Neural cell (in vitro differentiated cells): ENCODE results near the gene ING4. TPM values are rescaled to one million over a fixed set of nuclear protein-coding genes. Genes with fewer than 3 reads are reported as not detected.

Experiments used
- H2AFZ ChIP-seq: fragments of 200-600, 300-800 bp; sonication (generic), shearing (Covaris generic); 2 replicates; pipeline ENCODE4 v1.6.0; 2014; ENCODE audit warnings: low read depth, mild to moderate bottlenecking, antibody characterized with exemption, low read length, moderate library complexity
- H3F3A ChIP-seq: fragments of 200-600 bp; shearing (Covaris generic); 2 replicates; pipeline ENCODE4 v1.6.1; 2016; ENCODE audit warnings: mild to moderate bottlenecking, moderate library complexity, mixed read lengths, antibody characterized with exemption, low read length; ENCODE audit not compliant: insufficient read depth, poor library complexity, severe bottlenecking
- H3K27ac ChIP-seq: fragments of 200-600, 300-800 bp; sonication (generic), shearing (Covaris generic); 2 replicates; pipeline ENCODE4 v1.5.1; 2014; ENCODE audit warnings: mild to moderate bottlenecking, low read length, moderate library complexity
- H3K27me3 ChIP-seq: fragments of 300-800, 200-600 bp; sonication (generic), shearing (Covaris generic); 2 replicates; pipeline ENCODE4 v1.6.0; 2014; ENCODE audit warnings: mild to moderate bottlenecking, low read depth, low read length, moderate library complexity; ENCODE audit not compliant: insufficient read depth
- H3K36me3 ChIP-seq: fragments of 300-800, 200-600 bp; sonication (generic), shearing (Covaris generic); 2 replicates; pipeline ENCODE4 v1.5.1; 2014; ENCODE audit warnings: mild to moderate bottlenecking, antibody characterized with exemption, low read length, moderate library complexity; ENCODE audit not compliant: insufficient read depth
- H3K4me2 ChIP-seq: fragments of 300-800, 200-600 bp; sonication (generic), shearing (Covaris generic); 2 replicates; pipeline ENCODE4 v1.6.0; 2014; ENCODE audit warnings: mild to moderate bottlenecking, low read length
- H3K4me3 ChIP-seq: fragments of 300-800, 200-600 bp; sonication (generic), shearing (Covaris generic); 2 replicates; pipeline ENCODE4 v1.5.1; 2014; ENCODE audit warnings: mild to moderate bottlenecking, low read length, moderate library complexity
- H3K79me2 ChIP-seq: fragments of 200-600 bp; shearing (Covaris generic); replicated peaks from 2 replicates; pipeline ENCODE4 v1.6.0; 2014; ENCODE audit warnings: mild to moderate bottlenecking, low read length, moderate library complexity; ENCODE audit not compliant: insufficient read depth
- H3K9ac ChIP-seq: fragments of 300-800, 200-600 bp; sonication (generic), shearing (Covaris generic); 2 replicates; pipeline ENCODE4 v1.6.1; 2016; ENCODE audit warnings: mild to moderate bottlenecking, low read length, mixed read lengths
- H3K9me2 ChIP-seq: fragments of 200-600 bp; shearing (Covaris generic); 2 replicates; pipeline ENCODE4 v1.6.1; 2016; ENCODE audit warnings: mild to moderate bottlenecking, low read length, mixed read lengths; ENCODE audit not compliant: insufficient read depth
- H3K9me3 ChIP-seq: fragments of 200-600, 300-800 bp; sonication (generic), shearing (Covaris generic); 2 replicates; pipeline ENCODE4 v1.6.1; 2016; ENCODE audit warnings: mild to moderate bottlenecking, mixed run types, low read length, moderate library complexity, mixed read lengths
- H4K20me1 ChIP-seq: fragments of 200-600 bp; shearing (Covaris generic); 2 replicates; pipeline ENCODE4 v1.6.1; 2016; ENCODE audit warnings: mild to moderate bottlenecking, mixed run types; ENCODE audit not compliant: insufficient read depth
- EP300 ChIP-seq: fragments of 450-650 bp; conservative IDR thresholded peaks from 2 replicates; pipeline ENCODE4 v1.6.1; 2014; ENCODE audit warnings: antibody characterized with exemption, mild to moderate bottlenecking, moderate library complexity; ENCODE audit not compliant: poor library complexity, severe bottlenecking
- EZH2 ChIP-seq: fragments of 200-600, 300-800 bp; shearing (Covaris generic), sonication (generic); IDR thresholded peaks from 2 replicates; pipeline ENCODE4 v1.6.1; 2014; ENCODE audit warnings: antibody characterized with exemption, low read length, borderline replicate concordance, mild to moderate bottlenecking; ENCODE audit not compliant: insufficient read depth, poor library complexity, severe bottlenecking
- MXI1 ChIP-seq: fragments of 450-650 bp; conservative IDR thresholded peaks from 2 replicates; pipeline ENCODE4 v1.6.1; 2014; ENCODE audit warnings: antibody characterized with exemption, mild to moderate bottlenecking; ENCODE audit not compliant: poor library complexity, severe bottlenecking
- POLR2AphosphoS5 ChIP-seq: IDR thresholded peaks from 2 replicates; pipeline ENCODE4 v1.6.1; 2012
- RAD21 ChIP-seq: fragments of 450-650 bp; conservative IDR thresholded peaks from 2 replicates; pipeline ENCODE4 v1.6.1; 2014; ENCODE audit warnings: antibody characterized with exemption, mild to moderate bottlenecking, moderate library complexity
- SMC3 ChIP-seq: fragments of 450-650 bp; conservative IDR thresholded peaks from 2 replicates; pipeline ENCODE4 v1.6.1; 2014; ENCODE audit warnings: antibody characterized with exemption, mild to moderate bottlenecking, moderate library complexity; ENCODE audit not compliant: poor library complexity
- TAF1 ChIP-seq: IDR thresholded peaks from 2 replicates; pipeline ENCODE4 v1.6.1; 2012; ENCODE audit warnings: low read depth
- polyA plus RNA-seq: library from polyadenylated mRNA; depleted of rRNA; stranded (reverse); fragments of >200 nt; gene quantifications from 2 replicates; pipeline ENCODE4 v1.2.3, GENCODE V29; 2014
- TF ChIP-seq, protein P1 (sequence below): fragments of 450-650 bp; IDR thresholded peaks from 2 replicates; pipeline ENCODE4 v1.5.1; 2014; ENCODE audit warnings: antibody characterized with exemption, mild to moderate bottlenecking, moderate library complexity; ENCODE audit not compliant: poor library complexity, severe bottlenecking
- TF ChIP-seq, protein P2 (sequence below): IDR thresholded peaks from 2 replicates; pipeline ENCODE4 v1.6.1; 2012; ENCODE audit warnings: borderline replicate concordance

Gene ING4
- polyA plus RNA-seq, 1 donor from 2014 or later = 540 TPM

- no peak for TF ChIP-seq EZH2
- TF ChIP-seq POLR2AphosphoS5 = no peak
- no peak for TF ChIP-seq MXI1
- TF ChIP-seq, protein P1, sequence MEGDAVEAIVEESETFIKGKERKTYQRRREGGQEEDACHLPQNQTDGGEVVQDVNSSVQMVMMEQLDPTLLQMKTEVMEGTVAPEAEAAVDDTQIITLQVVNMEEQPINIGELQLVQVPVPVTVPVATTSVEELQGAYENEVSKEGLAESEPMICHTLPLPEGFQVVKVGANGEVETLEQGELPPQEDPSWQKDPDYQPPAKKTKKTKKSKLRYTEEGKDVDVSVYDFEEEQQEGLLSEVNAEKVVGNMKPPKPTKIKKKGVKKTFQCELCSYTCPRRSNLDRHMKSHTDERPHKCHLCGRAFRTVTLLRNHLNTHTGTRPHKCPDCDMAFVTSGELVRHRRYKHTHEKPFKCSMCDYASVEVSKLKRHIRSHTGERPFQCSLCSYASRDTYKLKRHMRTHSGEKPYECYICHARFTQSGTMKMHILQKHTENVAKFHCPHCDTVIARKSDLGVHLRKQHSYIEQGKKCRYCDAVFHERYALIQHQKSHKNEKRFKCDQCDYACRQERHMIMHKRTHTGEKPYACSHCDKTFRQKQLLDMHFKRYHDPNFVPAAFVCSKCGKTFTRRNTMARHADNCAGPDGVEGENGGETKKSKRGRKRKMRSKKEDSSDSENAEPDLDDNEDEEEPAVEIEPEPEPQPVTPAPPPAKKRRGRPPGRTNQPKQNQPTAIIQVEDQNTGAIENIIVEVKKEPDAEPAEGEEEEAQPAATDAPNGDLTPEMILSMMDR = no peak
- Histone ChIP-seq H4K20me1 (no peaks in the 10 kb centered on the region), H3K9me3 (no peaks in the 10 kb centered on the region), H2AFZ (no peak overlapping the region), H3K36me3 (no peaks in the 10 kb centered on the region), H3K4me3 (no peak overlapping the region), H3K79me2 (no peaks in the 10 kb centered on the region), H3K4me2 (no peak overlapping the region), H3K9me2 (no peaks in the 10 kb centered on the region), H3K9ac (no peak overlapping the region), H3F3A (peaks cover 6% of the 10 kb centered on the region), H3K27ac (no peak overlapping the region), H3K27me3 (no peaks in the 10 kb centered on the region)
Measured at GRCh38 chr12:6620885-6621274, 42.0 kb downstream of the ING4 start.

DNA sequence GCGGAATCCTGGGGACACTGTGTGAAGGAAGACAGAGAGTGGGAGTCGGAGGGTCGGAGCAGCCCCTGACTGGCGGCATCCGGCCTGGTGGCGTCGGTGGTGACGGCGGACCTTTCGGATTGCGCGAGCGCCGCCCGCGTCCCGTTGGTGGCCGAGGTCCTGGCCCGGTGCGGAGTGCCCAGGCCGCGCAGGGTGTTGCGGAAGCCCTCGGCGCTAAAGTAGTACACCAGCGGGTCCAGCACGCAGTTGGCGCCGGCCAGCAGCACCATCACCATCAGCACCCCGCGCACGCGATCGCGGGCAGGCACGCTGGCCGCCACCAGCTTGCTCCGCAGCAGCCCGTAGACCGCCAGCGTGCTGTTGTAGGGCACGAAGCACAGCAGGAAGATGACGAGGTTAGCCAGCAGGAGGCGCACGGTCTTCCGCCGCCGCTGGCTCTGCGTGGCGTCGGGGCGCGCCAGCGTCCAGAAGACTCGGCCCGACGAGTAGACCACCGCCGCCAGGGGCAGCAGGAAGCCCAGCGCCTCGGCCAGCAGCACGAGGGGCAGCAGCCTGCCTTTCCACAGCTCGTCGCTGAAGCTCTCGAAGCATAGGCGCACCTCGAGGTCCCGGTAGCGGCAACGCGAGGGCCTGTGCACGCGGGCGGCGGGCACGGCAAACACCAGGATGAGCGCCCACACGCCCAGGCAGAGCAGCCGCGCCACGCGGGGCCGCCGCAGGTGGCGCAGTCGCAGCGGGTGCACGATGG lies 42.6 kb downstream of the ING4 start:
- H3K36me3 ChIP-seq = no peaks in the 10 kb centered on the region
- TF ChIP-seq EZH2 (no peak), MXI1 (no peak), TAF1 (no peak), POLR2AphosphoS5 (no peak), EP300 (no peak), RAD21 (no peak), SMC3 (no peak)
- TF ChIP-seq, protein P1 = no peak
- TF ChIP-seq, protein P2, sequence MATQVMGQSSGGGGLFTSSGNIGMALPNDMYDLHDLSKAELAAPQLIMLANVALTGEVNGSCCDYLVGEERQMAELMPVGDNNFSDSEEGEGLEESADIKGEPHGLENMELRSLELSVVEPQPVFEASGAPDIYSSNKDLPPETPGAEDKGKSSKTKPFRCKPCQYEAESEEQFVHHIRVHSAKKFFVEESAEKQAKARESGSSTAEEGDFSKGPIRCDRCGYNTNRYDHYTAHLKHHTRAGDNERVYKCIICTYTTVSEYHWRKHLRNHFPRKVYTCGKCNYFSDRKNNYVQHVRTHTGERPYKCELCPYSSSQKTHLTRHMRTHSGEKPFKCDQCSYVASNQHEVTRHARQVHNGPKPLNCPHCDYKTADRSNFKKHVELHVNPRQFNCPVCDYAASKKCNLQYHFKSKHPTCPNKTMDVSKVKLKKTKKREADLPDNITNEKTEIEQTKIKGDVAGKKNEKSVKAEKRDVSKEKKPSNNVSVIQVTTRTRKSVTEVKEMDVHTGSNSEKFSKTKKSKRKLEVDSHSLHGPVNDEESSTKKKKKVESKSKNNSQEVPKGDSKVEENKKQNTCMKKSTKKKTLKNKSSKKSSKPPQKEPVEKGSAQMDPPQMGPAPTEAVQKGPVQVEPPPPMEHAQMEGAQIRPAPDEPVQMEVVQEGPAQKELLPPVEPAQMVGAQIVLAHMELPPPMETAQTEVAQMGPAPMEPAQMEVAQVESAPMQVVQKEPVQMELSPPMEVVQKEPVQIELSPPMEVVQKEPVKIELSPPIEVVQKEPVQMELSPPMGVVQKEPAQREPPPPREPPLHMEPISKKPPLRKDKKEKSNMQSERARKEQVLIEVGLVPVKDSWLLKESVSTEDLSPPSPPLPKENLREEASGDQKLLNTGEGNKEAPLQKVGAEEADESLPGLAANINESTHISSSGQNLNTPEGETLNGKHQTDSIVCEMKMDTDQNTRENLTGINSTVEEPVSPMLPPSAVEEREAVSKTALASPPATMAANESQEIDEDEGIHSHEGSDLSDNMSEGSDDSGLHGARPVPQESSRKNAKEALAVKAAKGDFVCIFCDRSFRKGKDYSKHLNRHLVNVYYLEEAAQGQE = no peak
- H3K4me2 ChIP-seq = no peak overlapping the region
- H3K9me3 ChIP-seq = no peaks in the 10 kb centered on the region
- no peak overlapping the region for H3K4me3 ChIP-seq
- no peak overlapping the region for H2AFZ ChIP-seq
- H4K20me1 ChIP-seq = no peaks in the 10 kb centered on the region
- no peaks in the 10 kb centered on the region for H3K27me3 ChIP-seq
- H3K9me2 ChIP-seq = no peaks in the 10 kb centered on the region
- H3F3A ChIP-seq = peaks cover 6% of the 10 kb centered on the region
- no peak overlapping the region for H3K9ac ChIP-seq
- no peak overlapping the region for H3K27ac ChIP-seq
- no peaks in the 10 kb centered on the region for H3K79me2 ChIP-seq
